Activated effector memory CD4-positive, alpha-beta T cell treated with Interleukin-2 at 50 U/mL for 16 hours (primary cell): ENCODE results near the gene S100PBP.

Experiments
- DNase-seq: peaks from one replicate; pipeline ENCODE4 v3.0.0-alpha.2; 2020

Gene S100PBP

DNA sequence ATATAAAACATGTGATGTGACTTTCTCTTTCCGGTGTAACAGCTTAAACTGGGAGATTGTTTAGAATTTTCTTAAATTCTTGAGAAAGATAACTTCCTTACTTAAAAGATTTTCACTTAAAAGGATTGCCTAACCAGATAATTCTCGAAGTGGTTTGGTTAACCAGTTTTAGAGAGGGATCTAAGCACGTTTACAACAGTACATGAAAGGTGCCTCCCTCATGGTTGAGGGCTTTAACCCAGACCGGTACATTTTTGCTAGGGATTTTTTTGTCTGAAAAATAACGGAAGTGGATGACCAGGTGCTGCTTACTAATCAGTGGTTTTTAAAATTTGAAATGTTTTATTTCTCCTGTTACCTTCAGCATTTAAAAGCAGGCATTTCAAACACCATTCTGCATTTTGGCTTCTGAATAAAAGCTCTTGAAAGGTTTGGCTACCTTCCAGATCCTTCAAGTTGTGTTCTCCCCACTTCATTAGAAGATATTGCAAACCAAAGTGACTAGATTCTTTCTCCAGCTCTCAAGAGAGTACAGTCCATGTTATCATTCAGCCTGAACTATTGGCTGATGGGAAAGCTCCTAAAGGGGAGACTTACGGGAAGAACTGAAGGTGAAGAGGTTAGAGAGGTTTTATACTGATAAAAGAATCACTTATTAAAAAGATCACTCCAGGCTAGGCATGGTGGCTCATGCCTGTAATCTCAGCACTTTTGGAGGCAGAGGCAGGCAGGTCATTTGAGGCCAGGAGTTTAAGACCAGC is 12.8 kb downstream of the S100PBP start:
- no peak for DNase-seq

DNA sequence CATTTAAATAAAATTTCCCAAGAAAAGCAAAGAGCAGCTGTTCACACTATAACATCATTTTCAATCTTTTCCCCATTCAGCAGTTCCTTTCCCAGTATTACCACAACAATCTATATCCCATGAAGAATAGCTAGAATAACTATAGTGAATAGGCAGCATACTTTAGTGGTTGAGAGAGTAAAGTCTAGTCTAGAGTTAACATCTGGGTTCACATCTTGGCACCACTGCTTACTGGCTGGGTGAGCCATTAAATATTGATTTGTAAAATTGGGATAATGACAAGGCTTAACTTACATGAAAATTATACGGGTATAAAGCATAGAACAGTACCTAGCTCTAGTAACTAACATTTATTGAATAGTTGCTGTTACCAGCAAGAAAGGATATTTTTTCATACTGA is 14.4 kb downstream of the S100PBP start:
- no peak for DNase-seq

- DNase-seq, result no peak
Measured at GRCh38 chr1:32848354-32849063, 31.1 kb downstream of the S100PBP start.

GRCh38 chr1:32855861-32856617 is 38.6 kb downstream of the S100PBP start:
- no peak for DNase-seq

DNA sequence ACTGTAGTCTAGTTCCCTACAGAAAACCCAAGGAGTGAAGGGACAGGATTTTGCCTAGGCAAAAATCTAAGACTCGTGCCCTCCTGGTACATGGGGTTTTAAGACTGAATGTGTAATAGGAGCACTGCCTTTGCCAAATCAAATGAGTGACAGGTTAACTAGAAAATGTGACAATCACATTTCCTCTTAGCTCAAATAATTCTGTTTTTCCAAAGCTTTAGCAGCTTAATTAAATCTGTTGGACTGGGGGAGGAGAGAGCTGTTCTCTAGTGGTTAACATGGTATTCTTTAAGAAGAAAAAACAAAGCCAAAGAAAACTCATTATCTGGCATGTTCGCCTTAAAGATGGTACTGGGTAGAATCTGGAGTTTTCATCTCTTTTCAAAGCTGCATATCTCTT is 40.7 kb downstream of the S100PBP start:
- no peak for DNase-seq

- no peak for DNase-seq
Measured at GRCh38 chr1:32858791-32859190, 41.3 kb downstream of the S100PBP start.

GRCh38 chr1:32859915-32860314 is 42.5 kb downstream of the S100PBP start:
- no peak for DNase-seq

GRCh38 chr1:32860566-32860965 is 43.1 kb downstream of the S100PBP start:
- DNase-seq, result no peak

GRCh38 chr1:32861904-32862695 is 44.6 kb downstream of the S100PBP start:
- DNase-seq, result no peak

DNA sequence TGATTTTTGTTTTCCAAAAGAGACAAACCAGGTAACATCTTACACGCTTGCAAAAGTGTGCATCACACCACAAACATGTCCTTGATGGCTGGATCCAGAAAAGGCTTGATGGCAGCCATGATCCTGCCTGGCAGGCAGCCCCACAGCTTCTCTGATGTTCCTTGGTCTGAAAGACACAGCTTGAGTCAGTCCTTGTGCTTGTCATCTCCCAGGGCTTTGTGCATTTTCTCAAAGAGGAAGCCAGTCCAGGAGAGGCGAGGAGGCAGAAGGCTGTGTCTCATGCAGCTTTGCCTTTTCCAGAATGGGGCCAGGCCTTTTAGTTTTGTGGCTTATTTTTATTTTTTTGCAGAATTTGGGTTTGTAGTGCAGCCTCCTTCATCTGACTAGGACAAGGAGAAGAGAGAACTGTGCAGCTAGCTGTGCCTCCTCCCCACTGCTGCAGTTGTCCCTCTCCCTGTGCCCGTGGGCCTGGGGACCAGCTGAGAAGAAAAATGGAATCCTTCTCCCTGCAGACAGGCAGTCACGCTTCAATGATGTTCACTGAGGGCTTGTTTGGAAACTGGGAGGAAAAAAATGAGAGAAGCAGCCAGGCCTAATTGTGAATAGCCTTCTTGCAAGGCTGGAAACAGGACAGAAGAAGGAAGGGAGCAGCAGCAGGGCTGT is 45.9 kb downstream of the S100PBP start:
- DNase-seq, result no peak

DNA sequence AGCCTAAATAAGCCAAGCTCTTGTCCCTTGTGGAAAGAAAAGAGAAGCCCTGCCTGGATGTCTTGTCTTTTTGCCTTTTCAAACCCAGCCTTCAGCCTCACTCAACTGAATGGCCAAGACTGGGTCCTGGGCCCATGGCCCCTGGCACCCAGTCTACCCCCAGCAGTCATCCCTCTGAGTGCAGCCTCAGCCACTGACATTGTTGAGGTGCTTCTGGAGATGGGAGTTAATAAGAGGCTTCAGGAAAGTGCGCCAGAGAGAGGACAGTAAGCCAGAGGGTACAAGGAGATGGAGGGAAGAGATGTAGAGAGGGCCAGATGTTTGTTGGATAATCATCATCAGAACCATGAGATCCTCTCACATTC is 46.4 kb downstream of the S100PBP start:
- DNase-seq, result no peak

DNA sequence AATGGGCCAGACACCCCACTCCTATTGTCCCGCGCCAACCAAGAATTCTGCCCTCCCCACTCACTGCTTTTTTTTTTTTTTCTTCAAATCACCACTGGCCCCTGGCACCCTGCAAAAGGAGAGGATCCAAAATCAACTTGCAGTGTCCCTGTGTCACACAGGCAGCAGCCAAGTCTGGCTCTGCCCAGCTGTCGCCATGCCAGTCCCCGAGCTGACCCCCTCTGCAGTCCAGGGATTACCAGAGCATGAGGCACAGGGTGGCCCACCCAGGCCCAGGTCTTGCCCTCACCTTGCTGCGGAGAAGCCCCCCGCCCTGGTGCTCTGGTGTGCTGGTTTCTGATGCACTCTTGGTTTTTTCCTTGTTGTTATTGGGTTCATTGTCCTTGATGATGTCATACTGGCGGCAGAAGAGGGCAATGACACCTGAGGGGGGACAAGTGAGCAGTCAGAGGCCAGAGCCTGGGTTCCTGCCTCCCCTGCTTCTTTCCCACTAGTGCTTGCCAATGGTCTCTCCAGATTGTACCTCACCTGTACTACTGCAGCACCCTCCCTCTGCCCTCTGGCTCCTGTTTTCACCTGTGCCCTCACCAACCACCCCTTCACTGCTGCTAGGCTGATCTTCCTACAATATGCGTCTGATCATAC is 47.0 kb downstream of the S100PBP start:
- DNase-seq, result no peak

DNA sequence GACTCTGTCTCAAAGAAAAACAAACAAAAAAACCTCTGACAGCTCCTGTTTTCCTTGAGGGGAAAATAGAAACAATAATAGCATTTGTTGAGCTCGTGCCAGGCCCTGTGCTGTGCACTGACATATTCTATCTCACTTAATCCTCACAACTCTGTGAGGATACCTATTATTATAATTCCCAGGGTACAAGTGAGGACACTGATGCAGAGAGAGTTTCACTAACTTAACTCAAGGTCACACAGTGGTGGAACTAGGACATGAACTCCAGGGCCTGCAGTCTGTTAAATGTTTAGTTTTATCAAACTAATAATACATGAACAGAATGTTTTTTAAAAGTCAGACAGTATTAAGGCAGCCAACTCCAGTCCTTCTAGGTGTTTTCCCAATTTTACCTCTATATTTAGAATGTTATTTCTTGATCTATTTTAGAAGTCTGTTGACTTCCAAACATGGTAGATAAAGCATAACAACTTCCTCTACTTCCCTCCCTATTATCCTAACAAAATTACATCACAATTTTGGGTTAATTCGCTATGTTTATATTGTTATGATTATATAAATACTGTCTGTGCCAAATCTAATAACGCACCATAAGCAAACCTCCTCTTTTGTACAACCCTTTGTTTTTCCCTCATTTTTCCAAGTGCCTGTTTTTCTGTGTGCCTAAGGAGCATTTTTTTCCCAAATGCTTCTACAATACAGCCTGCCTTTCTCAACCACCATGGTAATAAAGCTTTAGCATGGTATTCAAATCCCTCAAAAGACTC is 48.4 kb downstream of the S100PBP start:
- no peak for DNase-seq

DNA sequence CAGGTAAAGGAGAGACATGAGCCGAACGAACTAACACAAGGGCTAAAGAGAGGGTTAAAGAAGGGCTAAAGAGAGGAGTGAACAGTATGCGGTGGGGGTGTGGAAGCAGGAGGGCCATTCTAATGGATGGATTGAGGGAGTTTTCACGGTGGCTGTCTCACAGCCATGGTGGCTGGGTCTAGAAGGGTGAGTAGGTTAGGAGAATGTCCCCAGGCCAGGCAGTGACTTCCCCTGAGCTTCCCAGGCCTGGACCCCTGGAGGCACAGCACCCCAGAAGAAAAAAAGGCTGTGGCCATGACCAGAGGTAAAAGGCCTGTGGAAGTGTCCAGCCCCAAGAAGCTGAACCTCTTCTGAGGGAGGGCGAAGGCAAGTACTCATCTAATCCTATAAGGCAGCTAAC is 49.7 kb downstream of the S100PBP start:
- DNase-seq, result no peak

DNA sequence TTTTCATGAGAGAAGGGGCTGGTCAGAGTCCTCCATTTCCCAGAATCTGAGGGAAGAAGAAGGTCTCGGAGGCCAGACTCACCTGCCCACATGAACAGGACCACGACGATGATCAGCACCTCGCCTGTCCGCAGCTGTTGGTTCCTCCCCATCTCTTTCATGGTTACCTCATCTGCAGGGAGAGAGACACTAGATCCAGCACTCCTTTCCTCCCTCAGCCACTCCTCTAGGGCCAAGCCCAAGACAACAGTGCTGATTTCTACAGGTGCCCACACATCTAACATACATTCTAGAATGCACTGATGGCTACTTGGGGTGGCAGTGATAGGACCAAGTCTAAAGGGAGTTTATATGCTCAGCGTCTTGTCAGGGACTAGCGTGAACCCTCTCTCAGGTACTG is 50.2 kb downstream of the S100PBP start:
- no peak for DNase-seq

- DNase-seq, result no peak
Measured at GRCh38 chr1:32868085-32868484, 50.6 kb downstream of the S100PBP start.

DNA sequence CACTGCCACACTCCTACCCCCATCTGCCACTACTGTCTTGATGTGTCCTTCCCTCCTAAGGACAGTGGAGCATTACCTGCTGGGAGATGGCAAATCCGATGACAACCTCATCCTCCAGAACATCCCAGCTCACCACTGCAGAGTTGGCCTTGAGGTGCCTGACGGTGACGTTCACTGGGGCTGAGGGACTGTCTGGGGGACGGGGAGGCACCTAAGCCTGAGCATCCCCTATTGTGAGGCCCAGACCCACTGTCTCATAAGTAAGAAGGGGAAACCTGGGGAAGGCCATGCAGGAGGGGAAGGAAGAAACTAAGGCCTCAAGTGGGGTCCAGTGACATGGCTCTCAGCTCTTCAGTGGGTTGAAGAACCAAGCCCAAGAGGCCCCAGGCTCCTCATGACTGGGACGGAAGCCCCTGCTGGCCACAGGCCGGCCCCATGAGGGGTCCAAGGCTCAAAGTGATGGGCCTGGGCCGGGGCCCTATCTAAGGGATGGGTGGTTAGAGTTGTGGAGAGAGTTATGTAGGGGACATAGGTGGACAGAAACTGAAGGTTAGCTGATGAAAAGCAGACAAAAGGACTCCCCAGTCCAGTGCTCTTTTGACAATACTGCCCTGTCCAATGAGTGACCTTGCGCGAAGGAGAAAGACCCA is 51.5 kb downstream of the S100PBP start:
- DNase-seq, result no peak

- no peak for DNase-seq
Measured at GRCh38 chr1:32869923-32870614, 52.6 kb downstream of the S100PBP start.

GRCh38 chr1:32870615-32871363 is 53.3 kb downstream of the S100PBP start, which contains the start of gene FNDC5:
FNDC5 (minus strand) TSS chr1:32870912.
- DNase-seq, result no peak
